Spleen (tissue), 11 donors: ENCODE measurements around the gene YIPF4. TPM values are rescaled to one million over a fixed set of nuclear protein-coding genes. Genes with fewer than 3 reads are reported as not detected.
"Not testable (repeated sequence)": the region's sequence is repeated elsewhere in the genome, so short reads cannot be mapped to it uniquely, and the experiment has no call there.

Experiments used
- DNase-seq: peaks from one replicate; pipeline ENCODE4 v3.0.0-alpha.2; 2020
- H3K27ac ChIP-seq, 8 donors: fragments of 200-600 bp; sonication (generic) in 7 of 8; 1 replicate in 4 of 8; 2 replicates in 4 of 8; pipeline versions ENCODE4 v1.5.0 to v1.8.0; 2016 to 2021; ENCODE audit warnings: inconsistent platforms in 4 of 8, mild to moderate bottlenecking in 4 of 8, moderate library complexity in 1 of 8
- H3K27me3 ChIP-seq, 7 donors: fragments of 200-600 bp; sonication (generic) in 6 of 7; replicated peaks in 1 of 7; 1 replicate in 4 of 7; 2 replicates in 3 of 7; pipeline versions ENCODE4 v1.5.0 to v1.8.0; 2016 to 2021; ENCODE audit warnings: inconsistent platforms in 3 of 7, mild to moderate bottlenecking in 1 of 7
- H3K36me3 ChIP-seq, 6 donors: fragments of 200-600 bp; sonication (generic) in 5 of 6; 1 replicate in 4 of 6; 2 replicates in 2 of 6; pipeline versions ENCODE4 v1.5.0 to v1.8.0; 2016 to 2021; ENCODE audit warnings: inconsistent platforms in 2 of 6
- H3K4me1 ChIP-seq, 6 donors: fragments of 200-600 bp; sonication (generic) in 5 of 6; 1 replicate in 3 of 6; 2 replicates in 3 of 6; pipeline versions ENCODE4 v1.5.0 to v1.8.0; 2016 to 2021; ENCODE audit warnings: inconsistent platforms in 3 of 6
- H3K4me3 ChIP-seq, 8 donors: fragments of 200-600 bp; sonication (generic) in 7 of 8; 1 replicate in 4 of 8; 2 replicates in 4 of 8; pipeline versions ENCODE4 v1.5.0 to v1.8.0; 2016 to 2021; ENCODE audit warnings: inconsistent platforms in 4 of 8, mild to moderate bottlenecking in 4 of 8, moderate library complexity in 2 of 8
- H3K9me3 ChIP-seq, 8 donors: fragments of 200-600 bp; sonication (generic) in 7 of 8; 1 replicate in 4 of 8; 2 replicates in 4 of 8; pipeline versions ENCODE4 v1.5.0 to v1.8.0; 2016 to 2021; ENCODE audit warnings: inconsistent platforms in 4 of 8
- POLR2A ChIP-seq, 3 donors: fragments of 450-650 bp; IDR thresholded peaks; one replicate each; pipeline ENCODE4 v1.5.1; 2017; ENCODE audit warnings: antibody characterized with exemption in 3 of 3, mild to moderate bottlenecking in 1 of 3
- POLR2AphosphoS5 ChIP-seq, 3 donors: sonication (generic); formaldehyde crosslinking; IDR thresholded peaks; one replicate each; pipeline ENCODE4 v1.5.1; 2017; ENCODE audit warnings: antibody characterized with exemption in 3 of 3
- WGBS, 5 donors: extraction: QIAGEN DNeasy Blood & Tissue Kit in 3 of 5; methylation state at CpG; one replicate each; pipeline versions ENCODE4 v1.1.5 to v1.1.7; 2013 to 2018; 5-methylcytosine and 5-hydroxymethylcytosine counted together
- intact Hi-C: fragments of 100-400 bp; cut with DNase I; formaldehyde crosslinking; loops from one replicate; pipeline ENCODE4 v1.15.0; 2023; ENCODE audit warnings: low total_unique reads
- polyA plus RNA-seq, 3 donors: library from polyadenylated mRNA; stranded (reverse); fragments of 200-250 nt; gene quantifications; one replicate each; pipeline ENCODE4 v1.2.1, GENCODE V29; 2013
- total RNA-seq, 7 donors: library from RNA; depleted of rRNA in 3 of 7; stranded (reverse); fragments of >200 nt in 3 of 7; fragmentation: NEBNext Ultra II Directional in 4 of 7; extraction: Animal tissue kit (Norgen Biotek cat#: 25700) in 4 of 7; gene quantifications; one replicate each; pipeline versions ENCODE4 v1.1.0 to v1.2.1, GENCODE V29; 2016 to 2021
- TF ChIP-seq, protein P1 (sequence below), 11 experiments: fragments of 200-600 bp in 7 of 11; fragments of 450-650 bp in 4 of 11; sonication (generic) in 4 of 11; IDR thresholded peaks in 8 of 11; conservative IDR thresholded peaks in 3 of 11; 1 replicate in 7 of 11; 2 replicates in 4 of 11; pipeline versions ENCODE4 v1.4.0 to v1.8.0; 2016 to 2021; ENCODE audit warnings: antibody characterized with exemption in 11 of 11, inconsistent platforms in 4 of 11, mild to moderate bottlenecking in 1 of 11
- donor health status: healthy with polysubstance abuse.
- donor health status: DM: no; HTN: no; CAD: no; lungs with moderate emphysema.
- donor health status: DM: no; HTN: no; CAD: no.
- donor health status: Bipolar disorder and iron deficiency.
- donor health status: healthy.
- donor health status: DM: no; HTN: no; CAD: no.
- donor health status: DM: yes; HTN: yes; CAD: no.

Gene YIPF4
- total and polyA plus RNA-seq, 10 donors = 6.5 to 56.0 (median 19.4) TPM

DNA sequence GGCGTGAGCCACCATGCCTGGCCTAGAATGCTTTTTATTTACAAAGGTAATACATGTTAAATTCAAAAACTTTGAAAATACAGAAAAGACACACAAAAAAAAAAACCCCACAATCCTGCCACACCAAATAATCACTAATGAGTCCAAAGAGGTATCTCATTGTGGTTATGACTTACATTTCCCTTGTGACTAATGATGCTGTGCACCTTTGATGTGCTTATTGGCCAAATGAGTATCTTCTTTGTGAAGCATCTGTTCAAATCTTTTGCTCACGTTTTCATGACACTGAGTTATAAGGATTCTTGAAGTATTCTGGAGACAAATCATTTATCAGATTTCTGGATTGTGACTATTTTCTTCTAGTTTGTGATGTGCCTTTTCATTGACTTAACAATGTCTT, 6.6 kb upstream of the YIPF4 start:
- intact Hi-C loops = no loop called here
- WGBS, 5 donors = 76 to 84% (median 77%) methylated on average over 2 of the region's 2 CpGs
- no peak overlapping the region for H3K27ac ChIP-seq
- no peak for TF ChIP-seq POLR2AphosphoS5 (IDR thresholded peaks at IDR 0.05)
- TF ChIP-seq, protein P1, sequence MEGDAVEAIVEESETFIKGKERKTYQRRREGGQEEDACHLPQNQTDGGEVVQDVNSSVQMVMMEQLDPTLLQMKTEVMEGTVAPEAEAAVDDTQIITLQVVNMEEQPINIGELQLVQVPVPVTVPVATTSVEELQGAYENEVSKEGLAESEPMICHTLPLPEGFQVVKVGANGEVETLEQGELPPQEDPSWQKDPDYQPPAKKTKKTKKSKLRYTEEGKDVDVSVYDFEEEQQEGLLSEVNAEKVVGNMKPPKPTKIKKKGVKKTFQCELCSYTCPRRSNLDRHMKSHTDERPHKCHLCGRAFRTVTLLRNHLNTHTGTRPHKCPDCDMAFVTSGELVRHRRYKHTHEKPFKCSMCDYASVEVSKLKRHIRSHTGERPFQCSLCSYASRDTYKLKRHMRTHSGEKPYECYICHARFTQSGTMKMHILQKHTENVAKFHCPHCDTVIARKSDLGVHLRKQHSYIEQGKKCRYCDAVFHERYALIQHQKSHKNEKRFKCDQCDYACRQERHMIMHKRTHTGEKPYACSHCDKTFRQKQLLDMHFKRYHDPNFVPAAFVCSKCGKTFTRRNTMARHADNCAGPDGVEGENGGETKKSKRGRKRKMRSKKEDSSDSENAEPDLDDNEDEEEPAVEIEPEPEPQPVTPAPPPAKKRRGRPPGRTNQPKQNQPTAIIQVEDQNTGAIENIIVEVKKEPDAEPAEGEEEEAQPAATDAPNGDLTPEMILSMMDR (IDR thresholded peaks at IDR 0.05 in 8 of 11, conservative IDR thresholded peaks at IDR 0.05 in 3 of 11) = no peak
- TF ChIP-seq POLR2A (IDR thresholded peaks at IDR 0.05) = no peak
- no peaks in the 10 kb centered on the region for H3K27me3 ChIP-seq
- H3K4me1 ChIP-seq = peaks cover 0 to 2% (median 0%) of the 10 kb centered on the region in 6 donors
- no peaks in the 10 kb centered on the region for H3K9me3 ChIP-seq
- no peak for DNase-seq
- H3K36me3 ChIP-seq = no peaks in the 10 kb centered on the region
- no peak overlapping the region for H3K4me3 ChIP-seq

DNA sequence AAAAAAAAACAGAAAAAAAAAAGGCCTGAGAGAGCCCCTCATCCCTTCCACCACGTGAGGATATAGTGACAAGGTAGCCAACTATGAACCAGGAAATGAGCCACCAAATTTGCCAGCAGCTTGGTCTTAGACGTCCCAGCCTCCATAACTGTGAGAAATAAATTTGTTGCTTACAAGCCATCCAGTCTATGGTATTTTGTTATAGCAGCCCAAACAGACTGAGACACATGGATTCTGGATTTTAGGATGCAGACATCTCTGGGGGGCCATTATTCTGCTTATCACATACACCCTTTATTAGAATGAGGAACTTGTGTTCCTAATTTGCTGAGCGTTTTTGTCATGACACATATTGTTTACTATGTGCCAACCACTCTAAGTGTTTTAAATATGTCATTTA, 5.4 kb upstream of the YIPF4 start:
- Histone ChIP-seq H3K4me3 (no peak overlapping the region), H3K4me1 (peaks cover 0 to 6% (median 5%) of the 10 kb centered on the region in 6 donors), H3K36me3 (no peaks in the 10 kb centered on the region), H3K9me3 (no peaks in the 10 kb centered on the region), H3K27ac (no peak overlapping the region), H3K27me3 (no peaks in the 10 kb centered on the region)
- TF ChIP-seq, protein P1 (IDR thresholded peaks at IDR 0.05 in 8 of 11, conservative IDR thresholded peaks at IDR 0.05 in 3 of 11) = no peak
- TF ChIP-seq POLR2A (IDR thresholded peaks at IDR 0.05) (no peak), POLR2AphosphoS5 (IDR thresholded peaks at IDR 0.05) (no peak)
- 46 to 67% (median 55%) methylated on average over 3 of the region's 3 CpGs for WGBS, 5 donors
- intact Hi-C loops = no loop called here
- DNase-seq = no peak

DNA sequence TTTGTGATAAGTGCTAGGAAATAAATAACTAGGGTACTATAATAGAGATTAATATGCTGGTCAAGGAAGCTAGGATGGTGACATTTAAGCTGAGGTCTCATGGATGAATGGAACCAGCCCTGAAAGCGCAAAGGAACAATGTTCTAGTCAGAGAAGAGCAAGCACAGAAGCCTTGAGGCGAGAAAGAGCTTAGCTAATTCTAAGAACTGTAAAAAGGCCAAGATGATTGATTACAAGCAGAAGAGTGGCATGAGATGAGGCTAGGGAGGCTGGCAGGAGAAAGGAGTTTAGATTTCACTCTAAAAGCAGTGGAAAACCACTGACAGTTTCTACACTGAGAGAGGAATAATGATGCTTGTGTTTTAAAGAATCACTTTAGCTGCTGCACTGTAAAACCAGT, 3.4 kb upstream of the YIPF4 start:
- H3K27ac ChIP-seq = no peak overlapping the region
- H3K27me3 ChIP-seq = no peaks in the 10 kb centered on the region
- no peak overlapping the region for H3K4me3 ChIP-seq
- intact Hi-C loops = no loop called here
- 80 to 91% (median 87%) methylated on average over 2 of the region's 2 CpGs for WGBS, 5 donors
- no peaks in the 10 kb centered on the region for H3K9me3 ChIP-seq
- TF ChIP-seq POLR2AphosphoS5 (IDR thresholded peaks at IDR 0.05) (no peak), POLR2A (IDR thresholded peaks at IDR 0.05) (no peak)
- TF ChIP-seq, protein P1 (IDR thresholded peaks at IDR 0.05 in 8 of 11, conservative IDR thresholded peaks at IDR 0.05 in 3 of 11) = no peak
- DNase-seq = no peak
- no peaks in the 10 kb centered on the region for H3K36me3 ChIP-seq
- H3K4me1 ChIP-seq = peaks cover 7 to 19% (median 16%) of the 10 kb centered on the region in 6 donors

DNA sequence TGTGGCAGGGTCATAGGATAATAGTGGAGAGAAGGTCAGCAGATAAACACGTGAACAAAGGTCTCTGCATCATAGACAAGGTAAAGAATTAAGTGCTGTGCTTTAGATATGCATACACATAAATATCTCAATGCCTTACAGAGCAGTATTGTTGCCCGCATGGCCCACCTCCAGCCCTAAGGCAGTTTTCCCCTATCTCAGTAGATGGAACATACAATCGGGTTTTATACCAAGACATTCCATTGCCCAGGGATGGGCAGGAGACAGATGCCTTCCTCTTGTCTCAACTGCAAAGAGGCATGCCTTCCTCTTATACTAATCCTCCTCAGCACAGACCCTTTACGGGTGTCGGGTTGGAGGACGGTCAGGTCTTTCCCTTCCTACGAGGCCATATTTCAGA, 1.9 kb upstream of the YIPF4 start:
- intact Hi-C loops, H3K27me3 ChIP-seq, H3K27ac ChIP-seq, H3K36me3 ChIP-seq, H3K4me3 ChIP-seq, DNase-seq, H3K9me3 ChIP-seq: not testable (repeated sequence)
- 89 to 95% (median 89%) methylated on average over 7 of the region's 7 CpGs for WGBS, 5 donors
- peaks cover 15 to 34% (median 31%) of the 10 kb centered on the region in 6 donors for H3K4me1 ChIP-seq

DNA sequence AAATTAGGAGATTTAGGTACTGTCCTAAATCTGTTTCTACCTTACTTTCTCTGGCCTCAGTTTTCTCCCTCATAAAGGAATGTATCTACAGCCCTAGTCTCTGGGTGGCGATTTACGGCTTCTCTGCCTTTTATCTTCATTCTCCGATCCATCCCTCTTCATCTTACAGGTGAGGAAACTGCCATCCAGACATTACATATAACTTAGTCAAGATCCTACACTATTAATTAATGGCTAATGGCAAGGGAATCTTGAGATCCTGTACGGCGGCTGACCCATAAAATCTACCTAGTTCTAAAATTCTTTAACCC, 386 bp upstream of the YIPF4 start:
- Histone ChIP-seq H3K4me3 (peak overlapping the region; percentile 68 to 97 (median 90)), H3K36me3 (peaks cover 0 to 20% (median 8%) of the 10 kb centered on the region in 6 donors), H3K27me3 (no peaks in the 10 kb centered on the region), H3K9me3 (no peaks in the 10 kb centered on the region), H3K4me1 (peaks cover 22 to 49% (median 42%) of the 10 kb centered on the region in 6 donors), H3K27ac (peak overlapping the region; percentile 82 to 98 (median 90))
- TF ChIP-seq POLR2A (IDR thresholded peaks at IDR 0.05) (no peak), POLR2AphosphoS5 (IDR thresholded peaks at IDR 0.05) (no peak)
- TF ChIP-seq, protein P1 (IDR thresholded peaks at IDR 0.05 in 8 of 11, conservative IDR thresholded peaks at IDR 0.05 in 3 of 11) = no peak
- intact Hi-C loops = no loop called here
- 60 to 73% (median 69%) methylated on average over 5 of the region's 5 CpGs for WGBS, 5 donors
- no peak for DNase-seq
